Stimulated activated CD4-positive, alpha-beta T cell treated with anti-CD3 and anti-CD28 coated beads, TNF-alpha, amount 100 ng/mL, for 24 hours (primary cell): ENCODE measurements around the gene MARCHF6.
"Not testable (repeated sequence)": the region's sequence is repeated elsewhere in the genome, so short reads cannot be mapped to it uniquely, and the experiment has no call there.

Experiments used
- DNase-seq, 3 experiments: peaks; one replicate each; pipeline ENCODE4 v3.0.0-alpha.2; 2020; ENCODE audit warnings: low read depth in 3 of 3

Gene MARCHF6

GRCh38 chr5:10381803-10382202, 28.3 kb downstream of the MARCHF6 start:
- no peak for DNase-seq

- no peak for DNase-seq
Measured at GRCh38 chr5:10384483-10384882, 31.0 kb downstream of the MARCHF6 start.

- no peak for DNase-seq
Measured at GRCh38 chr5:10387690-10388089, 34.2 kb downstream of the MARCHF6 start.

GRCh38 chr5:10391130-10391529, 37.6 kb downstream of the MARCHF6 start:
- DNase-seq = no peak

GRCh38 chr5:10392567-10393328, 39.3 kb downstream of the MARCHF6 start:
- not testable (repeated sequence) for DNase-seq

DNA sequence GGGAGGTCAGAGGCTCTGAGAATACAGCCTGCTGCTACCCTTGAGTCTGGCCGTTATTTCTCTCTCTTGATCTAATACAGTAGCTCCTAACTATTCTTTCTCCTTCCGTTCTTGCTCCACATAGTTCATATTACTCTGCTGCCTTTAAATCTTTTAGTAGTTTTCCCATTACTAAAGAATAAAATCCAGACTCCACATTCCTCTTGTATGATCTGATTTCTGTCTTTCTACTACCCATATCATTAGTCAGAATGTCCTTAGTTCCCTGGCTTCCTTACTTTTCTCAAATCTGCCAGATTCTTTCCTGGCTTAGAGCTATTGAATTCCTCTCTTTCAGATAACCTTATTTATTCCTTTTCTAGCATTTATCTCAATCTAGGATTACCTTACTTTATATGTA, 40.0 kb downstream of the MARCHF6 start:
- DNase-seq = no peak

DNA sequence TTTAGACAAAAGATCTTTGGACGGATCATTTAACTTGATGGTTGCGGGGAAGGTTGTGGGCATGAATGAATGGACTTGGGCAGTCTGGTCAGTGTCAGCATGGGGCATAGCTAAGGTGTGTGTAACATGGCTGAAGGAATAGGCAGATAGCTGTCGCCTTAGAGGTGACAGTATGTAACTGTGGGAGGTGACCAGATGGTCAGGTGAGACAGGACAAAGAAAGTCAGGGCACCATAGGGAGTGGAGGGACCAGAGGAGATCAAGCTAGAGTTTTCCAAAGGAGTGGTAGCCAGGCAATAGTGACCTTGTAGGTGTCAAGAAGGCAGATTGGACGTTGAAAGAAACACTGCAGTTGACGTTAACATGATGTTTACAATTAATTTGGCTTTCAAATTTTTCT, 43.1 kb downstream of the MARCHF6 start:
- DNase-seq = no peak

DNA sequence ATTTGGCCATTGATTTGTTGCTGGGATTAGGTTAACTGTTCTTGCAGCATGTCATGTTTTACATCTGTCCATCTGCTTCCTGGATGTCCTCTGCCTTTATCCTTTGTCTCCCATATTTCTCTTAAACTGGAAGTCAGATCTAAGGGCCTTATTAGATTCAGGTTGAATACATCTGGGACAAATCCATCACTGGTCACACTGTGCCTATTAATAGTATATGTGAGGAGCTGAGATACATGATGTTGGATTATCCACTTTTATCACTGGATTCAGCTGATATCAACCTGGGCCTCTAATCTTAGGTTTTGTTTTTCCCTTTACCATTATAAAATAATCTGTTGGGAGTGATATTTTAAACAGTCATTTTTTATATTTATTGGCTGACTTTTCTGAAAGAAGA, 46.3 kb downstream of the MARCHF6 start:
- DNase-seq = no peak

GRCh38 chr5:10400411-10400810, 46.9 kb downstream of the MARCHF6 start:
- DNase-seq = no peak

DNA sequence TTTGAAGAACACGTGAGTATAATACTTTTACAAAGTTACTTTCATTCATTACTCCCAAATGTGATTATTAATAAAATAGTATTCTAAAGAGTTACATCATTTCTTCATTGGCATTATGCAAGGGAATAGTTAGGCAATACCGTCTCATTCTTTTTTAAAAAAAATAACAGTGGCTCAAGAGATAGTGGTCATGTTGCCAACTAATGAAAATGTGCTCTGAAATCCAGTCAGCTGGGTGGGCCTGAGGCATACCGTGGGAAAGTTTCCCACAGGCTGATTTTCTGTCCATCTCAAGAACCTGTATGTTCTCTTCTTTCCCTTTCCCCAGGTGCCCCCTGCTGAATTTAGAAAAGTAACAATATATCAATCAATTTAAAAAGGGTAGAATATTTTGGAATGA, 47.3 kb downstream of the MARCHF6 start:
- DNase-seq = no peak

DNA sequence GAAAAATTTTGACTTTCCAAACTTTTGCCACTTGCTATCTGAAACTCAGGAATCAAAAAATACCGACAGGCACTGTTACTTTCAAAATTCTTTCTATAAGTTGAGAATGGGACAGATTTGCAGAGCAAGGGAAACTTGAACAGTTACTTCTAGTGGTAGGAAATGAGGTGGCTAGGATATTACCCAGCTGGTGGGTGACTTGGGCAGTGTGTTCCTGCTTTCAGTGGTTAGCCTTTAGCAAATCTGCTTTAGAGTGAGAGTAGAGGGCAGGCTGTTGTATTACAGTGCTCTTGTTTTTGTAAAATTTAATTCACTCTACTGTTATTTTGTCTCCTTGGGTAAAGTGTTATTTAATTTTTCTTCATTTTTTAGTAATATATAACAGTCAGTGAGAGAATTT, 48.0 kb downstream of the MARCHF6 start:
- no peak for DNase-seq
